Thoracic aorta (tissue), 2 donors: Measurements from ENCODE around the gene ABCD3. TPM values are rescaled to one million over a fixed set of nuclear protein-coding genes. Genes with fewer than 3 reads are reported as not detected.

Experiments
- ATAC-seq: fragments of 150-250 bp; one replicate; pipeline ENCODE4 v1.8.0; 2017; ENCODE audit warnings: low read depth; ENCODE audit not compliant: insufficient number of reproducible peaks, low FRiP score
- DNase-seq: peaks from one replicate; pipeline ENCODE4 v3.0.0-alpha.2; 2020; ENCODE audit warnings: low spot score
- H3K27ac ChIP-seq, 2 donors: fragments of 200-600 bp; sonication (generic); 1 replicate in 1 of 2; 2 replicates in 1 of 2; pipeline ENCODE4 v1.5.1; 2016; ENCODE audit warnings: mild to moderate bottlenecking in 2 of 2, moderate library complexity in 2 of 2
- H3K27me3 ChIP-seq: fragments of 200-600 bp; sonication (generic); replicated peaks from 2 replicates; pipeline ENCODE4 v1.6.0; 2016; ENCODE audit warnings: mild to moderate bottlenecking; ENCODE audit not compliant: insufficient read depth
- H3K36me3 ChIP-seq: fragments of 200-600 bp; sonication (generic); one replicate; pipeline ENCODE4 v1.5.1; 2016
- H3K4me1 ChIP-seq, 2 donors: fragments of 200-600 bp; sonication (generic); 1 replicate in 1 of 2; 2 replicates in 1 of 2; pipeline versions ENCODE4 v1.5.1 to v1.6.0; 2016; ENCODE audit warnings: low read depth in 2 of 2, mild to moderate bottlenecking in 1 of 2; ENCODE audit not compliant: control insufficient read depth in 1 of 2
- H3K4me3 ChIP-seq: fragments of 200-600 bp; sonication (generic); 2 replicates; pipeline ENCODE4 v1.5.1; 2016; ENCODE audit warnings: mild to moderate bottlenecking
- H3K9me3 ChIP-seq: fragments of 200-600 bp; sonication (generic); 2 replicates; pipeline ENCODE4 v1.5.1; 2016
- CTCF ChIP-seq: fragments of 200-600 bp; sonication (generic); IDR thresholded peaks from one replicate; pipeline ENCODE4 v1.5.1; 2019; ENCODE audit warnings: antibody characterized with exemption
- total RNA-seq, 2 donors: library from RNA; depleted of rRNA; stranded (reverse); fragments of >200 nt; gene quantifications; one replicate each; pipeline versions ENCODE4 v1.1.0 to v1.2.3, GENCODE V29; 2016

ABCD3 gene
- total RNA-seq, 2 donors from 2014 or later = 14.0 to 31.7 TPM

GRCh38 chr1:94383966-94384408 is 34.2 kb upstream of the ABCD3 start:
- Histone ChIP-seq H3K4me1 (no peaks in the 10 kb centered on the region), H3K27ac (no peak overlapping the region), H3K27me3 (no peaks in the 10 kb centered on the region), H3K9me3 (no peaks in the 10 kb centered on the region), H3K36me3 (no peaks in the 10 kb centered on the region), H3K4me3 (no peak overlapping the region)
- no peak for DNase-seq
- TF ChIP-seq CTCF = no peak
- no peak for ATAC-seq

GRCh38 chr1:94384485-94385265 is 33.5 kb upstream of the ABCD3 start:
- no peak for ATAC-seq
- H3K27ac ChIP-seq = no peak overlapping the region
- no peaks in the 10 kb centered on the region for H3K9me3 ChIP-seq

GRCh38 chr1:94385308-94385929 is 32.8 kb upstream of the ABCD3 start:
- ATAC-seq = no peak
- no peak for TF ChIP-seq CTCF
- Histone ChIP-seq H3K27ac (no peak overlapping the region), H3K4me1 (no peaks in the 10 kb centered on the region), H3K36me3 (no peaks in the 10 kb centered on the region), H3K4me3 (no peak overlapping the region), H3K27me3 (no peaks in the 10 kb centered on the region), H3K9me3 (no peaks in the 10 kb centered on the region)
- no peak for DNase-seq

More at GRCh38 chr1:94384485-94385265, 33.5 kb upstream of the ABCD3 start:
- no peak for TF ChIP-seq CTCF
- H3K27me3 ChIP-seq = no peaks in the 10 kb centered on the region
- H3K4me1 ChIP-seq = no peaks in the 10 kb centered on the region
- DNase-seq = no peak
- no peak overlapping the region for H3K4me3 ChIP-seq
- H3K36me3 ChIP-seq = no peaks in the 10 kb centered on the region

GRCh38 chr1:94389298-94389697 is 28.9 kb upstream of the ABCD3 start:
- no peak overlapping the region for H3K4me3 ChIP-seq
- H3K36me3 ChIP-seq = no peaks in the 10 kb centered on the region
- no peaks in the 10 kb centered on the region for H3K4me1 ChIP-seq
- ATAC-seq = no peak
- H3K9me3 ChIP-seq = no peaks in the 10 kb centered on the region
- no peak for TF ChIP-seq CTCF
- no peak for DNase-seq
- H3K27ac ChIP-seq = no peak overlapping the region
- no peaks in the 10 kb centered on the region for H3K27me3 ChIP-seq

GRCh38 chr1:94394247-94394646 is 23.9 kb upstream of the ABCD3 start:
- Histone ChIP-seq H3K4me3 (no peak overlapping the region), H3K9me3 (no peaks in the 10 kb centered on the region), H3K4me1 (no peaks in the 10 kb centered on the region), H3K27me3 (no peaks in the 10 kb centered on the region), H3K36me3 (no peaks in the 10 kb centered on the region), H3K27ac (no peak overlapping the region)
- ATAC-seq = no peak
- no peak for DNase-seq
- no peak for TF ChIP-seq CTCF
